Measurements from ENCODE around the gene MBTPS1.

MBTPS1 gene

GRCh38 chr16:84004442-84004841 is 112.3 kb downstream of the MBTPS1 start:
- Histone ChIP-seq H3K9ac (no peak overlapping the region), H3K27me3 (ENCODE audit: insufficient read depth, low read depth) (peaks cover 65% of the 10 kb centered on the region), H3K79me2 (ENCODE audit: insufficient read depth, low read depth) (no peaks in the 10 kb centered on the region), H3K27ac (no peak overlapping the region), H3K4me2 (no peak overlapping the region), H4K20me1 (ENCODE audit: insufficient read depth) (no peaks in the 10 kb centered on the region), H3K4me1 (ENCODE audit: low read depth, poor library complexity, severe bottlenecking) (no peaks in the 10 kb centered on the region), H3K4me3 (IDR thresholded peaks at IDR 0.05; ENCODE audit: insufficient read depth, low read depth, low read length) (no peak overlapping the region), H3K36me3 (ENCODE audit: insufficient read depth) (no peaks in the 10 kb centered on the region), H2AFZ (ENCODE audit: low read depth) (no peak overlapping the region)
- TF ChIP-seq CTCF (conservative IDR thresholded peaks at IDR 0.05; ENCODE audit: low read depth, low read length) = no peak

Data from KMS-11 (cell line).